ENCODE data around the gene REL.
"Not testable (repeated sequence)": the region's sequence is repeated elsewhere in the genome, so short reads cannot be mapped to it uniquely, and the experiment has no call there.

REL gene

GRCh38 chr2:60907329-60907728 is 26.0 kb downstream of the REL start:
- in situ Hi-C loops (cut with MboI; ENCODE audit: low sequenced_read_pairs): no loop called here

GRCh38 chr2:60925994-60926740 is 44.8 kb downstream of the REL start:
- in situ Hi-C loops (cut with MboI; ENCODE audit: low sequenced_read_pairs): no loop called here

- in situ Hi-C loops (cut with MboI; ENCODE audit: low sequenced_read_pairs): no loop called here
Observed at GRCh38 chr2:60926741-60927552, 45.6 kb downstream of the REL start.

GRCh38 chr2:60932061-60932460 is 50.7 kb downstream of the REL start:
- in situ Hi-C loops (cut with MboI; ENCODE audit: low sequenced_read_pairs): not testable (repeated sequence)

GRCh38 chr2:60932954-60933353 is 51.6 kb downstream of the REL start:
- in situ Hi-C loops (cut with MboI; ENCODE audit: low sequenced_read_pairs): no loop called here

GRCh38 chr2:60934165-60934722 is 52.9 kb downstream of the REL start:
- in situ Hi-C loops (cut with MboI; ENCODE audit: low sequenced_read_pairs): no loop called here

GRCh38 chr2:60936757-60937156 is 55.4 kb downstream of the REL start:
- in situ Hi-C loops (cut with MboI; ENCODE audit: low sequenced_read_pairs): no loop called here

- in situ Hi-C loops (cut with MboI; ENCODE audit: low sequenced_read_pairs): no loop called here
Observed at GRCh38 chr2:60938301-60938700, 56.9 kb downstream of the REL start.

GRCh38 chr2:60939622-60940021 is 58.2 kb downstream of the REL start:
- in situ Hi-C loops (cut with MboI; ENCODE audit: low sequenced_read_pairs): no loop called here

GRCh38 chr2:60945341-60945740 is 64.0 kb downstream of the REL start:
- in situ Hi-C loops (cut with MboI; ENCODE audit: low sequenced_read_pairs): no loop called here

- in situ Hi-C loops (cut with MboI; ENCODE audit: low sequenced_read_pairs): no loop called here
Observed at GRCh38 chr2:60947056-60947455, 65.7 kb downstream of the REL start.

GRCh38 chr2:60948161-60948560 is 66.8 kb downstream of the REL start:
- in situ Hi-C loops (cut with MboI; ENCODE audit: low sequenced_read_pairs): no loop called here

- in situ Hi-C loops (cut with MboI; ENCODE audit: low sequenced_read_pairs): no loop called here
Observed at GRCh38 chr2:60948926-60949579, 67.7 kb downstream of the REL start.

GRCh38 chr2:60954139-60954538 is 72.8 kb downstream of the REL start:
- in situ Hi-C loops (cut with MboI; ENCODE audit: low sequenced_read_pairs): no loop called here

- in situ Hi-C loops (cut with MboI; ENCODE audit: low sequenced_read_pairs): no loop called here
Observed at GRCh38 chr2:60957224-60957623, 75.8 kb downstream of the REL start.

GRCh38 chr2:60957643-60958042 is 76.3 kb downstream of the REL start:
- in situ Hi-C loops (cut with MboI; ENCODE audit: low sequenced_read_pairs): no loop called here

GRCh38 chr2:60958361-60958760 is 77.0 kb downstream of the REL start:
- in situ Hi-C loops (cut with MboI; ENCODE audit: low sequenced_read_pairs): no loop called here

- in situ Hi-C loops (cut with MboI; ENCODE audit: low sequenced_read_pairs): no loop called here
Observed at GRCh38 chr2:60958800-60959199, 77.4 kb downstream of the REL start.

GRCh38 chr2:60959501-60959900 is 78.1 kb downstream of the REL start:
- in situ Hi-C loops (cut with MboI; ENCODE audit: low sequenced_read_pairs): no loop called here

GRCh38 chr2:60960706-60961105 is 79.3 kb downstream of the REL start:
- in situ Hi-C loops (cut with MboI; ENCODE audit: low sequenced_read_pairs): no loop called here

GRCh38 chr2:60961457-60961856 is 80.1 kb downstream of the REL start:
- in situ Hi-C loops (cut with MboI; ENCODE audit: low sequenced_read_pairs): no loop called here

All from HL-60/S4 (cell line).